22Rv1 (cell line): Measurements from ENCODE around the gene SLC25A22.

Experiments used
- CTCF ChIP-seq: fragments of 450-650 bp; IDR thresholded peaks from 2 replicates; pipeline ENCODE4 v1.5.1; 2017; ENCODE audit warnings: mild to moderate bottlenecking
- ZFX ChIP-seq: fragments of 450-650 bp; IDR thresholded peaks from 2 replicates; pipeline ENCODE4 v1.6.1; 2017; ENCODE audit warnings: antibody characterized with exemption, borderline replicate concordance

DNA sequence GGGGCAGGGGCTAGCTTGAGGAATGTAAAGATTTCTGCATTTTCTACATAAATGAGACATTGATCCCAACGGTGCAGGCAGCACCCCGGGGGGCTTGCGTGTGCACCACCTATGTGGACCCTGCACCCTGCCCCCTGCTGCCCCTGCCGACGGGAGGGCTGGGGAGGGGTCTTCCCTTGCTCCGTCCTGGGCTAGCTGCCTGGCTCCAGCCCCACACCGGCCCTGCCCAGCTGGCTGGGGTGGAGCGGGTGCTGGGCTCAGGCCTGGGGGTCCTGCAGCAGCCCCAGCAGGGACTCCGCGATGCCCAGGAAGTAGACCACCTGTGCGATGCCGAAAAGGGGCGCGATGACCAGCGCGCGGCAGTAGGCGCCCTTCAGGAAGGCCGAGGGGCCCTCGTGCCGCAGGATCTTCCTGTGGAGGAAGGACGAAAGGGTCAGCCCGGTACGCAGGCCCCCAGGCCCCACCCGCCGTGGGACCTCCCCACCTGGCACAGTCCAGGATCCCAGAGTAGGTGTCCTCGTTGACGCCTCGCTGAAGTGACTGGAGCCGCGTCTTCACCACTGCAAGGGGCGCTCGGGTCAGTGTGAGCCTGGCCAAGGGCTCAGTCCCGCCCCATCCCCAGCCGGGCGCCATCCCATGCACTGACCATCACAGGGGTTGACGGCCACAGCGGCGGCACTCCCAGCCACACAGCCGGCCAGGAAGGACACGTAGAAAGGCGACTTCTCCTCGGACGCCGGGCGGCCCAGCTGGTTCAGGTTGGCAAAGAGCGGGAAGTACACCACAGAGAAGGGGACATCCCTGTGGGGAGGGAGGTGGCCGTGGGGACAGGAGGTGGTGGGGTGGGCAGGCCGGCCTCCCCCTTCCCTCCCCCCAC lies 6.2 kb downstream of the SLC25A22 start:
- no peak for TF ChIP-seq CTCF
- no peak for TF ChIP-seq ZFX
